Cardiac fibroblast (primary cell): Measurements from ENCODE around the gene TMEM72.

Source experiments
- DNase-seq, 2 donors: peaks; one replicate each; pipeline versions ENCODE4 v3.0.0 to v3.0.0-alpha.2; 2010; ENCODE audit warnings: low read depth in 2 of 2
- H3K4me3 ChIP-seq, 2 donors: replicated peaks in 1 of 2; 1 replicate in 1 of 2; 2 replicates in 1 of 2; pipeline ENCODE4 v1.5.1; 2011; ENCODE audit warnings: low read depth in 2 of 2, low read length in 2 of 2, mild to moderate bottlenecking in 2 of 2, moderate library complexity in 1 of 2
- CTCF ChIP-seq: IDR thresholded peaks from one replicate; pipeline ENCODE4 v1.5.1; 2011; ENCODE audit warnings: low read depth, mild to moderate bottlenecking, low read length, inconsistent platforms

TMEM72 gene

GRCh38 chr10:44947371-44948152, 36.4 kb downstream of the TMEM72 start:
- H3K4me3 ChIP-seq, result no peak overlapping the region
- no peak for TF ChIP-seq CTCF
- DNase-seq, result no peak

GRCh38 chr10:44948642-44949041, 37.5 kb downstream of the TMEM72 start:
- H3K4me3 ChIP-seq, result no peak overlapping the region
- no peak for DNase-seq
- TF ChIP-seq CTCF, result no peak

GRCh38 chr10:44949127-44949802, 38.1 kb downstream of the TMEM72 start:
- no peak overlapping the region for H3K4me3 ChIP-seq
- TF ChIP-seq CTCF, result no peak
- DNase-seq, result no peak

- H3K4me3 ChIP-seq, result no peak overlapping the region
- TF ChIP-seq CTCF, result no peak
- no peak for DNase-seq
Observed at GRCh38 chr10:44949915-44950314, 38.8 kb downstream of the TMEM72 start.

GRCh38 chr10:44950326-44951225, 39.4 kb downstream of the TMEM72 start:
- H3K4me3 ChIP-seq, result no peak overlapping the region
- TF ChIP-seq CTCF, result no peak
- DNase-seq, result no peak

GRCh38 chr10:44951576-44952226, 40.6 kb downstream of the TMEM72 start:
- no peak overlapping the region for H3K4me3 ChIP-seq
- no peak for DNase-seq
- no peak for TF ChIP-seq CTCF
